Transverse colon (tissue), 3 donors: ENCODE results near the gene TJP3.

Source experiments
- POLR2A ChIP-seq: fragments of 450-650 bp; IDR thresholded peaks from one replicate; pipeline ENCODE4 v1.6.1; 2016; ENCODE audit warnings: antibody characterized with exemption, mild to moderate bottlenecking, moderate library complexity
- POLR2AphosphoS5 ChIP-seq, 3 donors: sonication (generic); formaldehyde crosslinking; IDR thresholded peaks; one replicate each; pipeline ENCODE4 v1.6.1; 2016; ENCODE audit warnings: antibody characterized with exemption in 3 of 3

DNA sequence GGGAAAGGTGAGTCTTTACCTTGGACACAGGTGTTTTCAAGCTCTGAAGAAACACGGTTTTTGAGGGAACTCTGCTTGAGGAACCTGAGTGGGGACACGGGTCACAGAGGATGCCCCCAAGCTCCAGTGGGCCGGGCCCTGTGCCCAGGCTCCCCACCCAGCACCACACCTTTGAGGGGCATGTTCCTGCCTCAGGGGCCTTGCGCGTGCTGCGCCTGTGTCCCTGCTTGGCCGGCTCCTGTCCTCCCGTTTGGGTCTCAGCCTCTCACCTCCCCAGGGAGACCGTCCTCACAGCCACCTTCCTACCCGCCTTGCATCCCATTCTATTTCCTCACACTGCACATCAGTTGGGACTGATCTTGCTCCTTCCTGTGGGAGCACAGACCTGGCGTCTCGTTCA is 29.0 kb upstream of the TJP3 start:
- TF ChIP-seq POLR2AphosphoS5 (IDR thresholded peaks at IDR 0.05) (no peak), POLR2A (no peak)
